ENCODE data around the gene GRIN2C. TPM values are rescaled to one million over a fixed set of nuclear protein-coding genes. Genes with fewer than 3 reads are reported as not detected.

Gene GRIN2C
- total RNA-seq, 4 donors from 2014 or later: 0.49 to 0.55 TPM; not detected in 2

DNA sequence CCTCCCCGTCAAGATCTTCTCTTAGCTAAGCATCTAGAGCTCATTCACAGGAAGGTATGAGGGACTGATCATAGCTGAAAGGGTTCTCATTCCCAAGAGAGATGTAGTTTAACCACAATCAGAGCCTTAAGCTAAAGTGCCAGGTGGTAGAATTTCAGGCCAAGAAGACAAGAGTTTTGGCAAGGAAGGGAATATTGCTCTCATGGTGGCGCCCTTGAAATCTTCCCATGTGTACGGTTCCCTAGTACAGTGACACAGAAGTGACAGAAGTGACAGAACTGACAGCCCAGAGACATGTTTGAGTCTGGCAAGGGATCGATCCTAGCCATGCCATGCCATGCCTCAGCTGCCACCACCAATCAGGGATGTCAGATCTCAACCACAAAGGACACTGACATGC, 2.5 kb downstream of the GRIN2C start:
- whole genome bisulfite sequencing, 2 donors: 48 to 69% methylated on average over 3 to 4 of the region's 4 CpGs
- no peak overlapping the region for H3K4me3 ChIP-seq (ENCODE audit: low read depth, poor library complexity, severe bottlenecking)
- DNase-seq (ENCODE audit: low spot score in 2 of 2): no peak
- intact Hi-C loops (cut with DNase I; ENCODE audit: low total_unique reads): no loop called here
- no peak for TF ChIP-seq POLR2A (IDR thresholded peaks at IDR 0.05)
- TF ChIP-seq, protein P1, sequence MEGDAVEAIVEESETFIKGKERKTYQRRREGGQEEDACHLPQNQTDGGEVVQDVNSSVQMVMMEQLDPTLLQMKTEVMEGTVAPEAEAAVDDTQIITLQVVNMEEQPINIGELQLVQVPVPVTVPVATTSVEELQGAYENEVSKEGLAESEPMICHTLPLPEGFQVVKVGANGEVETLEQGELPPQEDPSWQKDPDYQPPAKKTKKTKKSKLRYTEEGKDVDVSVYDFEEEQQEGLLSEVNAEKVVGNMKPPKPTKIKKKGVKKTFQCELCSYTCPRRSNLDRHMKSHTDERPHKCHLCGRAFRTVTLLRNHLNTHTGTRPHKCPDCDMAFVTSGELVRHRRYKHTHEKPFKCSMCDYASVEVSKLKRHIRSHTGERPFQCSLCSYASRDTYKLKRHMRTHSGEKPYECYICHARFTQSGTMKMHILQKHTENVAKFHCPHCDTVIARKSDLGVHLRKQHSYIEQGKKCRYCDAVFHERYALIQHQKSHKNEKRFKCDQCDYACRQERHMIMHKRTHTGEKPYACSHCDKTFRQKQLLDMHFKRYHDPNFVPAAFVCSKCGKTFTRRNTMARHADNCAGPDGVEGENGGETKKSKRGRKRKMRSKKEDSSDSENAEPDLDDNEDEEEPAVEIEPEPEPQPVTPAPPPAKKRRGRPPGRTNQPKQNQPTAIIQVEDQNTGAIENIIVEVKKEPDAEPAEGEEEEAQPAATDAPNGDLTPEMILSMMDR (IDR thresholded peaks at IDR 0.05): no peak

DNA sequence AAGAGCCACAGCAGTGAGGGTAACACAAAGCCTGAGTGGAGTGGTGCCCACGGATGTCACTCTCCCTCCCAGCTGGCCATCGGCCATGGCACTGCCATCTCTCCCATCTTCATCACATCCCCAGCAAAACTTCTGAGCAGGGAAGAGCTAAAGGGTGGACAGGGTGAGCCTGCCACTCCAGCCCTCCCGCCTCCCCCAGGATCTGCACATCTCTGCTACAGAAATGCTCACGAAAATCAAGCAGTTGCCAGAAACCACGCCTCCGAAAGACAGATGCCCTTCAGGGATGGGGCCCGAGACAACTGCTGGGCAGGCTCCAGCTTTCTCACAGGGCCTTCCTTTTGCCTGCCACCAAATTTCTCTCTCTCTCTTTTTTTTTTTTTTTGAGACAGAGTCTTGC, 3.6 kb downstream of the GRIN2C start:
- TF ChIP-seq POLR2A (IDR thresholded peaks at IDR 0.05): no peak
- TF ChIP-seq, protein P1 (IDR thresholded peaks at IDR 0.05): no peak
- H3K4me3 ChIP-seq (ENCODE audit: low read depth, poor library complexity, severe bottlenecking): no peak overlapping the region
- WGBS, 2 donors: 45 to 68% methylated on average over 7 of the region's 7 CpGs
- intact Hi-C loops (cut with DNase I; ENCODE audit: low total_unique reads): no loop called here
- no peak for DNase-seq (ENCODE audit: low spot score in 2 of 2)

DNA sequence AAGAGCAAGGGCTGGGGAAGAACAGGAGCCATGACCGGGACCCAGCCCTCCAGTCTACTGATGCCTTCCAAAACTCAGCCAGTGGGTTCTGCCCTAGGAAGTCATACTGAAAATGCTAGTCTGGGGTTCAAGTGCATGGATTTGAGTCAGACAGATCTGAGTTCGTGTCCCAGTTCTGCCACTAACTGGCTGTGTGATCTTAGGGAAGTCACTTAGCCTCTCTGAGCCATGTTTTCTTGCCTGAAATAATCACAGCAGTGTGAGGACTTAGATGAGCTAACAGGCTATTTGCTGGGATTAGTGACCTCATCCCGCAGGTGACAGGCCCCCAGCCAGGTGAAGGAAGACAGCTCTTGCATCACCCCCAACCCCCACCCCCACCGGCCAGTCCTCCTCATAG, 4.4 kb downstream of the GRIN2C start:
- no peak overlapping the region for H3K4me3 ChIP-seq (ENCODE audit: low read depth, poor library complexity, severe bottlenecking)
- TF ChIP-seq, protein P1 (IDR thresholded peaks at IDR 0.05): no peak
- TF ChIP-seq POLR2A (IDR thresholded peaks at IDR 0.05): no peak
- 80 to 94% methylated on average over 4 of the region's 4 CpGs for WGBS, 2 donors
- no peak for DNase-seq (ENCODE audit: low spot score in 2 of 2)
- intact Hi-C loops (cut with DNase I; ENCODE audit: low total_unique reads): no loop called here

DNA sequence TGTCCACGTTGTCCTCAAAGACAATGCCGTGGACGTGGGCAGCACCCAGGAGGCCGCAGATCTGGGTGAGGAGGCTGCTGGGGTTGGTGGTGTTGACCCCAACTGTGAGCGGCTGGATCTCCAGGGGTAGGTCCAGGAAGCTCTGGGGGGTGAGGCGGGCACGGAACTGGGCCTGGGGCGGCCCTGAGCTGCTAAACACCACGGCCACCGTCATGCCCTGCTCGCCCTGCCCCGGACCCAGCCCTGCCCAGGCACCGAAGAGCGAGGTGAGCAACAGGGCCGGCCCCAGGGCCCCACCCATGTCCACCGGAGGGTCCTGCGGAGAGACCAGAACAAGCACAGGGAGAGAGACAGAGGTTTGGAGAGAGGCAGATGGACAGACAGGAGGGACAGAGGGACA, 4.9 kb downstream of the GRIN2C start:
- intact Hi-C loops (cut with DNase I; ENCODE audit: low total_unique reads): no loop called here
- WGBS, 2 donors: 82 to 88% methylated on average over 17 of the region's 17 CpGs
- H3K4me3 ChIP-seq (ENCODE audit: low read depth, poor library complexity, severe bottlenecking): no peak overlapping the region
- DNase-seq (ENCODE audit: low spot score in 2 of 2): no peak
- TF ChIP-seq, protein P1 (IDR thresholded peaks at IDR 0.05): no peak
- TF ChIP-seq POLR2A (IDR thresholded peaks at IDR 0.05): no peak

DNA sequence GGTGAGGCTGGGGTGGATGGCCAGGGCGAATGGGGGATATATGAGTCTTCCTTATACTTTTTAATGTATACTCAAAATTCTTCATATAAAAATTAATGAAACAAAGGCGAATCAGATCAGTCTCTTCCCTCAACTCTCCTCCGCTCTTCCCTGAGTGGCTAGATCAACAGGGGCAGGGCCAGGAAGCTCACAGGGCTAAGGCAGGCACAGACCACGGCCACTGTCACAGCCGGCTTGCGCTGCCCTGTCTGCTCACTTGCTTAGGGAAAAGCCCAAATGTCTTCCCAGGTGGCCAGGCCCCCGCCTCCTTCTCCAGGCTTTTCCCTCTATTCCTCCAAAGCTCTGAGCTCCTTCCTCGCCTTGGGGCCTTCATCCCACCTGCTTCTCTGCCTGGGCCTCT, 6.0 kb downstream of the GRIN2C start:
- WGBS, 2 donors: 74 to 87% methylated on average over 8 of the region's 8 CpGs
- no peak overlapping the region for H3K4me3 ChIP-seq (ENCODE audit: low read depth, poor library complexity, severe bottlenecking)
- TF ChIP-seq, protein P1 (IDR thresholded peaks at IDR 0.05): no peak
- no peak for TF ChIP-seq POLR2A (IDR thresholded peaks at IDR 0.05)
- intact Hi-C loops (cut with DNase I; ENCODE audit: low total_unique reads): no loop called here
- DNase-seq (ENCODE audit: low spot score in 2 of 2): no peak

DNA sequence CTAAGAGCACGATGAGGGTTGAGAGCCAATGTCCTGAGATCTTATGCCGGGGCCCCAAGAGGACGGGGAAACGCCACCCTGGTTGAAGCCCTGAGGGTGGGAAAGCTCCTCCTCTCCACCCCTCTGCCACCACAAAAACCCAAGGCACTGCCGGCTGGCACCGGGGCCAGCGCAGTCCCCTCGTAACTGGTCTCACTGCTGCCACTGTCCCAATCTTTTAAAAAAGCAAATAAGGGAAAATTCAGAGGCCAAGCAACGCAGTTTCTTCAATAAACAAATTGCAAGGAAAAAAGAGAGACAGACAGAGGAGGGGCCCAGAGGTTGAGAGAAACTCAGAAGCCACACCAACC, 6.7 kb downstream of the GRIN2C start:
- no peak for TF ChIP-seq POLR2A (IDR thresholded peaks at IDR 0.05)
- TF ChIP-seq, protein P1 (IDR thresholded peaks at IDR 0.05): no peak
- intact Hi-C loops (cut with DNase I; ENCODE audit: low total_unique reads): no loop called here
- no peak for DNase-seq (ENCODE audit: low spot score in 2 of 2)
- 19 to 21% methylated on average over 9 of the region's 9 CpGs for WGBS, 2 donors
- H3K4me3 ChIP-seq (ENCODE audit: low read depth, poor library complexity, severe bottlenecking): no peak overlapping the region
